Chondrocyte (in vitro differentiated cells): ENCODE results near the gene PBRM1. TPM values are rescaled to one million over a fixed set of nuclear protein-coding genes. Genes with fewer than 3 reads are reported as not detected.

Experiments
- DNase-seq: peaks from one replicate; pipeline ENCODE4 v3.0.0; 2021; ENCODE audit warnings: mixed read lengths, low spot score
- H3K27ac Mint-ChIP-seq: one replicate; pipeline ENCODE4 v1.8.0; 2021; ENCODE audit warnings: mild to moderate bottlenecking, moderate library complexity, mixed read lengths; ENCODE audit not compliant: unreplicated experiment
- H3K27me3 Mint-ChIP-seq: 2 replicates; pipeline ENCODE4 v1.8.0; 2021; ENCODE audit warnings: low read depth, mixed read lengths
- H3K36me3 Mint-ChIP-seq: 2 replicates; pipeline ENCODE4 v1.8.0; 2021; ENCODE audit warnings: low read depth, mixed read lengths
- H3K4me1 Mint-ChIP-seq: 2 replicates; pipeline ENCODE4 v1.8.0; 2021; ENCODE audit warnings: low read depth, mild to moderate bottlenecking, mixed read lengths
- H3K4me3 Mint-ChIP-seq: one replicate; pipeline ENCODE4 v1.8.0; 2021; ENCODE audit warnings: mild to moderate bottlenecking, moderate library complexity, mixed read lengths; ENCODE audit not compliant: unreplicated experiment
- H3K9me3 Mint-ChIP-seq: 2 replicates; pipeline ENCODE4 v1.8.0; 2021; ENCODE audit warnings: low read depth, mixed read lengths
- total RNA-seq: library from RNA; stranded (reverse); gene quantifications from 3 replicates; pipeline ENCODE4 v1.2.1, GENCODE V29; 2021
- TF ChIP-seq, protein P1 (sequence below): fragments of 200-600 bp; sonication (generic); IDR thresholded peaks from 2 replicates; pipeline ENCODE4 v1.5.0; 2021; ENCODE audit warnings: antibody characterized with exemption, mild to moderate bottlenecking, moderate library complexity

Gene PBRM1
- total RNA-seq, 1 donor from 2014 or later, result 69.0 TPM

DNA sequence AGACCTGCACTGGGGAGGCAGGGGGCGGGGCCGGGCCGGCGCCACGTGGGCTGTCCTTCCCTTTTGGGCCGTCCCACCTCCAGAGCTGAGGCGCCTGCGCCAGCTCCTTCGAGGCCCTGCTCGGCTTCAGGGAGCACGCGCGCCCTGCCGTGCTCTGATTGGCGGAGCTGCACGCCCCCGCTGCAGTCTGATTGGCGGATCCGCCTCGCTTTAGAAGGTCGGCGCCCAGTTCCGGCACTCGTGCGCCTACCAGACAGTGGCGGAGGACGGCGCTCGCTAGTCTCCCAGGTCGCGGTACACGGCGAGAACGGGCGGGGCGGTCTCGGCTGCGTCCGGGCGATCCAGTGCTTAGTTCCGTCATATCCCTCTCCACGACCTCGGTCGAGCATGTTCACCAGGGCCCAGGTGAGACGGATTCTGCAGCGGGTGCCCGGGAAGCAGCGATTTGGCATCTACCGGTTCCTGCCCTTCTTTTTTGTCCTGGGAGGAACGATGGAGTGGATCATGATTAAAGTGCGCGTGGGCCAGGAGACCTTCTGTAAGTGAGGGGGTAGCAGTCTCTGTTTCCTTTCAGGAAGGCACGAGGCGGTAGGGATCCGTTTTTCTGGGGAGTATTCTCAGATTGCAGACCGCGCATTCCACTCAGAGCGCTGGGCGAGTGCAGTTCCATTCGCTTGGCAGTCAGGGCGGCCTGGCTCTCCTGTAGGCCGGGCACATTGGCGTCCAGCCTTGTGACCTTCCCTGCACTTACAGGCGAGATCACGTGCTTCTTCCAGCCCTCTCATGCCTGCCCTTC lies 149.1 kb downstream of the PBRM1 start, which contains the start of gene UQCC5:
Gene UQCC5, plus strand, starts transcription at position 237 of the 796 bp plus-strand sequence. Its CDS starts 151 bp downstream, at position 388.
- TF ChIP-seq, protein P1, sequence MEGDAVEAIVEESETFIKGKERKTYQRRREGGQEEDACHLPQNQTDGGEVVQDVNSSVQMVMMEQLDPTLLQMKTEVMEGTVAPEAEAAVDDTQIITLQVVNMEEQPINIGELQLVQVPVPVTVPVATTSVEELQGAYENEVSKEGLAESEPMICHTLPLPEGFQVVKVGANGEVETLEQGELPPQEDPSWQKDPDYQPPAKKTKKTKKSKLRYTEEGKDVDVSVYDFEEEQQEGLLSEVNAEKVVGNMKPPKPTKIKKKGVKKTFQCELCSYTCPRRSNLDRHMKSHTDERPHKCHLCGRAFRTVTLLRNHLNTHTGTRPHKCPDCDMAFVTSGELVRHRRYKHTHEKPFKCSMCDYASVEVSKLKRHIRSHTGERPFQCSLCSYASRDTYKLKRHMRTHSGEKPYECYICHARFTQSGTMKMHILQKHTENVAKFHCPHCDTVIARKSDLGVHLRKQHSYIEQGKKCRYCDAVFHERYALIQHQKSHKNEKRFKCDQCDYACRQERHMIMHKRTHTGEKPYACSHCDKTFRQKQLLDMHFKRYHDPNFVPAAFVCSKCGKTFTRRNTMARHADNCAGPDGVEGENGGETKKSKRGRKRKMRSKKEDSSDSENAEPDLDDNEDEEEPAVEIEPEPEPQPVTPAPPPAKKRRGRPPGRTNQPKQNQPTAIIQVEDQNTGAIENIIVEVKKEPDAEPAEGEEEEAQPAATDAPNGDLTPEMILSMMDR, result peak; percentile 20
- H3K4me3 Mint-ChIP-seq, result peak within 1 kb of the TSS; percentile 98
- no peaks in the 10 kb centered on the region for H3K9me3 Mint-ChIP-seq
- DNase-seq, result peak; percentile 100
- peaks cover 62% of the 10 kb centered on the region for H3K4me1 Mint-ChIP-seq
- H3K36me3 Mint-ChIP-seq, result peaks cover 12% of the 10 kb centered on the region
- H3K27me3 Mint-ChIP-seq, result no peaks in the 10 kb centered on the region
- peak within 1 kb of the TSS; percentile 97 for H3K27ac Mint-ChIP-seq

DNA sequence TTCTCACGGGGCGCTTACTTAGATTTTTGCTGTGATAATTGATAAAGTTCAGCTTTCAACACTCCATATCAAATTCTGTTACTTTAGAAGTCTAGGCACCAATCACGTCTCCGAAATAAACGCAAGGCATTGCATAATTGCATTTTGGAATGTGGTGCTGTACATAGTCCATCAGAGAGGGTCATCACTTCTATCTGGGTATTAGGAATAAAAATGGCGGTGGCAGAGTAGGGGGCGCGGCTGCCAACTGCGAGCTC lies 149.7 kb downstream of the PBRM1 start:
- peak overlapping the region; percentile 98 for H3K4me3 Mint-ChIP-seq
- no peaks in the 10 kb centered on the region for H3K9me3 Mint-ChIP-seq
- H3K36me3 Mint-ChIP-seq, result peaks cover 12% of the 10 kb centered on the region
- no peak for DNase-seq
- H3K4me1 Mint-ChIP-seq, result peaks cover 66% of the 10 kb centered on the region
- H3K27me3 Mint-ChIP-seq, result no peaks in the 10 kb centered on the region
- TF ChIP-seq, protein P1, result no peak
- H3K27ac Mint-ChIP-seq, result peak overlapping the region; percentile 87

DNA sequence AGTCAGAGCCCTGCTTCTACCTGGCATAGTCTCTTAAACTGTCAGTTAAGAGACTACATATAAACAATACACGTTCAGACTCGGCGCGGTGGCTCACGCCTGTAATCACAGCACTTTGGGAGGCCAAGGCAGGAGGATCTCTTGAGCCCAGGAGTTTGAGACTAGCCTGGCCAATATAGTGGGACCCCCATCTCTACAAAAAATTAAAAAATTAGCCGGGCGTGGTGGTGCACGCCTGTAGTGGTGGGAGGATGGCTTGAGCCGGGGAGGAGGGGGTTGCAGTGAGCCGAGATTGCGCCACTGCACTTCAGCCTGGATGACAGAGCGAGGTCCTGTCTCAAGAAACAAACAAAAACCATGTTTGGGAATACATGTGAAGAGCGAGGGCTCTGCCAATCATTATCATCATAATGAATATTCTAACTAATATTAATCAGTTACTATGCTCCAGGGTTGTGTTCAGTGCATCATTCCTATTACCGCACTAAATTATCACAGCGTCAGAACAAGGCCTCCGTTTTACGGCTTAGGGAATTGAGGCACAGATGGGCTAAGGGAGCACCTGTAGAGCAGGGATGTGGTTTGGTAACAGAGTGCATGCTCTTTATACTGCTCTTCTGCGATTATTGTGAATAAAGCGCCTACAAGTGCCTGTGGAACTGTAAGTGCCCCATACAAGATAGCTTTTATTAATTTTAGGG lies 150.2 kb downstream of the PBRM1 start:
- Mint-ChIP-seq H3K4me3 (peak overlapping the region; percentile 98), H3K36me3 (peaks cover 11% of the 10 kb centered on the region), H3K9me3 (no peaks in the 10 kb centered on the region), H3K4me1 (peaks cover 64% of the 10 kb centered on the region), H3K27ac (peak overlapping the region; percentile 87), H3K27me3 (no peaks in the 10 kb centered on the region)
- no peak for DNase-seq
- TF ChIP-seq, protein P1, result no peak

DNA sequence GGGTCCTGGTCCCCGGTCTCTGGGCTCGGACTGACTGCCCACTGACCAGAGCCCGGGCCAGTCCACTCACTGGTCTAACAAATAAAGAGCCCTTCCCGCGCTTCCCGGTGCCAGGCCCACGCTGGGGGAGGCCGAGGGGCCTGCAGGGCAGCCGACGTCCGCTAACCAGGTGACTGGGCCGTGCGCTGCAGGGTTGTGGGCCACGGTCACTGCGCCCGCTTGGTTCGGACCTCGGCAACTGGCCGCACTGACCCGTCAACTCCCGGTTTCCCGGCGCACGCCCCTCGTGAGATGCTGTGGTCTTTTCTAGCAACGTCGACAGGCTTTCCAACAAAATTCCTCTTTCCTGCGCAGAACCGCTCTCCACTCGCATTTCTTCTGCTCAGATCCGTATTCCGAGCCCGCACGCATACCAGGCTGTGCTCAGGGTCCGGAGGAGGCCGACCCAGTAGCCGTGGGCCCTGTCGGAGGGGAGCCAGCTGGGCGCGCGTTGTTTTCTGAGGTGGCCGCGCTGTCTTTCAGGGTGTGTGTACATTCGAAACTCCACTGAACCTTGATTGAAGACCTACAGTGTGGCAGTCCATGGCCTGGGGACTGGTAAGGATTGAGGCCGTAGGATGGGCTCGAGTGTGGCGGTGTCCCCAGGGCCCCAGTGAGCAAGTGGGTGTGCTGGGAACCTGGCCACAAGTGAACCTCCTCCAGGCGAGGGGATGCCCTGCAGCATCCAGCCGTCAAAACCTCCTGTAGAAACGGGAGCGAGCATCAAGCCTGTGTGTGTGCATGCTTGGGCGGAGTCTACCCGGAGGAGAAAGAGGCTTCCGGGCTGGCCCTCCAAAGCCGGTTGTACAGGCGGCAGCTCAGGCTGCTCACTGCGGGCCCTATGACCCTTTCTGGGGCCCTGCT lies 151.2 kb downstream of the PBRM1 start:
- DNase-seq, result peak; percentile 90
- peaks cover 9% of the 10 kb centered on the region for H3K36me3 Mint-ChIP-seq
- no peaks in the 10 kb centered on the region for H3K9me3 Mint-ChIP-seq
- H3K4me1 Mint-ChIP-seq, result peaks cover 59% of the 10 kb centered on the region
- H3K27ac Mint-ChIP-seq, result peak overlapping the region; percentile 88
- H3K27me3 Mint-ChIP-seq, result no peaks in the 10 kb centered on the region
- peak overlapping the region; percentile 83 for H3K4me3 Mint-ChIP-seq
- TF ChIP-seq, protein P1, result no peak
